HG02678 (cell line): Measurements from ENCODE around the gene MCOLN1.
A peak's percentile ranks its signal among the peaks of the same experiment; 100 is the strongest.

Experiments
- ATAC-seq: cut with Tn5 transposase; IDR thresholded peaks from one replicate; pipeline ENCODE4 v1.9.1; 2021; ENCODE audit warnings: mild to moderate bottlenecking, moderate library complexity; ENCODE audit not compliant: unreplicated experiment

The MCOLN1 gene

DNA sequence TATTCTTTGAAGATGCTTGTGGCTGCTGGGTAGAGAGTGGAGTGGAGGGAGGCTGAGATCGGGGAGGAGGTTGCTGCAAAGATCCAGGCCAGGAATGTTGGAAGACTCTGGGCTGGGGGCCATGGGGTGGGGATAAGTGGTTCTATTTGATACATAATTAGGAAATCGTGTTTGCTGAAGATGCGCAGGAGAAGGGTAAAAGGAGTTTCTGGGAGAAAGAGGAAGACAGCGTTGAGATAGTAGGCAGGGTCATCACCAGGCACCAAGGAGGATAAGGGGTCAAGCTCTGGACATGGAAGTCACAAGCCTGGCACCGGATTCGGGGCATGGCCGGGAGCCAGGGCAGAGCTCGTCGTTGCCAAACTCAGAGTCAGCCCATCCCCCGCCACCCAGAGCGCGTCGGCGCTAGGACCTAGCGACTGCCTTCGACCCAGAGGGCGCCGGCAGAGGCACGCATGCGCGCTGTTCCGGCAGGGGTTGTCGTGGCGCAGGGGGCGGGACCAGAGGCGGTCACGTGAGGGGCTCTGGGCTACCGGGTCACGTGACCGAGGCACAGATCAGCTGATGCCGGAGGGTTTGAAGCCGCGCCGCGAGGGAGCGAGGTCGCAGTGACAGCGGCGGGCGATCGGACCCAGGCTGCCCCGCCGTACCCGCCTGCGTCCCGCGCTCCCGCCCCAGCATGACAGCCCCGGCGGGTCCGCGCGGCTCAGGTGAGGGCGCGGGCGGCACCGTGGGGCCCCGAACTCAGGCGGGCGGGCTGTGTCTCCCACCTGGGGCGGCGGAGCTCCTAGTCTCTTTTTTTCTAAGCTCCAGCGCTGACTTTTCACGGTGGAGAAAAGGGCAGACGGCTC is at the start of gene MCOLN1:
TSS of gene MCOLN1 (plus strand) at position 553 of the 851 bp plus-strand sequence. CDS start at position 680, 127 bp downstream.
- peak; percentile 90 for ATAC-seq

DNA sequence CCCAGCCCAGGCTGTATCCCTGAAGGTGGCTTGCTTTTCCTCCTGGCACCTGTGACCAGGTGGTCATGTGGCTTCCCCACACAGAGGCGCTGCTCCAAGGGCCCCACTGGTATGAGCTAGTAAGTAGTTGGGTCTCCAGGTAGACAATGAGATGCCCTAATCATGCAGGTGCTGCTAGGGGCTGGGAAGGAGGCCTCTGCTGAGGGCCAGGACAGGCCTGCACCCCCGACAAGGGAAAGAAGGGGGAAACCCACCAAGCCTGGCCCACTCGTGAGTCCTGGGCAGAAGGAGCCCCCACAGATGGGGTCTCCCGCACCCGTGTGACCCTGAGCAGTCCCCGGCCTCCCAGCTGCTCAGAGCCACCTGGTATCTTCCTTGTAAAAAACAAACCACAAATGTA is 46.8 kb upstream of the MCOLN1 start:
- ATAC-seq, result no peak

DNA sequence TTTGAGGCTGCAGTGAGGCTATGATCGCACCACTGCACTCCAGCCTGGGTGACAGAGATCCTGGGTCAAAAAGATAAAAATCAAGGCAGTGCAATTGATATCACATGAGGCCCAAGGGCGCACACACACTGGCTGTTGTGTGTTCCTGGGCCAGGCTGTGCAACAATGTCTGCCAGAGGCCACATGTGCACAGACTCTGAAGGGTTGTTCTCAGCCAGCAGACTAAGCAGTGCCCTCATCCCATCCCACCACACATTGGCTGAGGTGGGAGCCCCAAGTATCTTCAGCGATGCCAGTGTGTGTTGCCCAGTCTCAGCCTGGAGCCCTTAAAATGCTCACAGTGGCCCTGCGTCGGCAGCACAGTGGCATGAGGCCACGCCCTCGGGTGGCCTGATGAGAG is 46.2 kb upstream of the MCOLN1 start:
- ATAC-seq, result no peak

DNA sequence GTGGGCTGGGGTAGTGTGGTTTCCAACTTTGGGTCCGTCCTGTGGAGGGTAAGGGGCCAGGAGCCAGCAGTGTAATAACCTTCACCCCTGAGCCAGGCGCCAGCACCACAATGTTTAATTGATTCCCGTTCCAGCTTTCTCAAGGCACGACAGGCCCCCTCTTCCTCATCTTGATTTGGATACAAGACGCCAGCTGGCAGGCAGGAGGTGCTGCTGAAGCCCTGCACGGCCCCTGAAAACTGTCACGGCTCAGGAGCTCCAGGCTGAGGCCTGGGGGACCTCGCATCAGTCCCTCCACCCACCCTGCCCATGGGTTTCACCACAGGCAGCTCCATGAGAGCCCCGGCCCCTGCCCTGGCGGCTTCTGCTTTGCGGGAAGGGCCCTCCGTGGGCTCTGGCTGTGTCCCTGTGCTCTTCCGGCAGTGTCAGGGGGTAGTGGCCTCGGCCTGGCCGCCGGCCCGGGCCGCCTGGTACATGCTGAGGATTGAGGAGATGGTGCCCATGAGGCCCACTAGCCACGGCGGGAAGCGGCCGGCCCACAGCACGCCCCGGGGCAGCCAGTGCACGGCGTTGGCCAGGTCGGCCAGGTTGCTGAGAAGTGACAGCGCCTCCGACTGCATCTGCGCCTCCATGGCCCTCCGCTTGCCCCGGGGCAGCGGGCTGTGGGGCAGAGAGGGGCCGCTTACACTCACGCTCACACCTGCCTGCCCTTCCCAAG is 45.5 kb upstream of the MCOLN1 start:
- no peak for ATAC-seq

DNA sequence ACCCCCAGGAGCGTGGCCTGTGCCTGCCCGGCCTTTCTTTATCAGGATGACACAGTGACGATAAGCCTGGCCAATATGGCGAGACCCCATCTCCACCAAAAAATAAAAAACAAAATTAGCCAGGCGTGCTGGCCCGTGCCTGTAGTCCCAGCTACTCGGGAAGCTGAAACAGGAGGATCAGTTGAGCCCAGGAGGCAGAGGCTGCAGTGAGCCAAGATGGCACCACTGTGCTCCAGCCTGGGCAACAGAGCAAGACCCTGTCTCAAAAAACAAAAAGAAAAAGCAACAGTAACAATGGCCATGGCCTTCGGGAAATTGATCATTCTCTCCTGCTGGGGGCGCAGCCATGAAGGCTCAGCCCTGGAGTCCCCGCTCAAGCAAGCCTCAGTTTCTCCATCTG is 44.7 kb upstream of the MCOLN1 start:
- no peak for ATAC-seq

DNA sequence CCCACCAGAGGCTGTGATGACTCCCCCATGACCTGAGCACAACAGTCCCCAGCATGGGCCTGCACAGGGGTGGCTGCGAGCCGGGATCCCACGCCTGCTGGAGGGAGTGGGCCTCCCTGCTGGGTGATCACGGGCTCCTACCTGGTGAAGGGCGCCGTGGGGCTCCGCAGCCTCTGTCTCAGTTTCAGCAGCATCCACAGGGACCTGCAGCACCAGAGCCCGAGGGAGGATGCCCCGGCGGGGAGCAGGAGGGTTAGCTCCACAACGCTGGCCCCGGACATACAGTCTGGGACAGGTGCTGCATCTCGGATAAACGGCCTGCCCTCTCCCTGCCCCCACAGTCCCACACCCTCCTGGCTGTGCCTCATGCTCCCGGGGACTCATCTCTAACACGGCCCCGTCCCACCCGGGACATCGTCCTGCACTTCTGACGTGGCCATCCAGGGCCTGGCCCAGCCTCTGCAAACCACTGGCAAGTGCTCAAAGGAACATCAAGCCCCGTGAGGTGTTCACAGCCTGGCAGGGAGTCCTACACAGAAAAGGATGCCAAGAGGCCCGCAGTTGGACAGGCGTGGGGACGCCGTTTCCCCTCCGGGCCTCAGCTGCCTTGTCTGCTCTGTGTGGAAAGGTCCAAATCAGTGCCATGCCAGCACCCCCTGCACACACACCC is 44.1 kb upstream of the MCOLN1 start:
- ATAC-seq, result no peak

DNA sequence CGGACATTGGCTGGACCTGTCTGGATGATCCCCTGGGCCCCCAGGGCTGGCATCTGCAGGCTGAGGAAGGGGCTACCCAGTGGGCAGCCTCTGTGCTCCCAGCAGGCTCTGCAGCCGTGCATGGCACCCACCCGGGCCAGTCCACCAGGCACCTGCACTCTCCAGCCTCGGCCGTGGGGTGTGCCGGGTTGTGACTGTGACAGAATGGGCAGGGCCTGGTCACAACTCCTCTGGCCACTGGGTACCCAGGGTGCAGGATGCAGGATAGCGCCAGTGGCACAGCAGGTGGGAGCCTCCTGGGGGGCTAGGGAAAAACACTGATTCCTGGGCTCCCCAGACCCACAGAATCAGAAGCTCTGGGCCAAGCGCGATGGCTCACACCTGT is 43.6 kb upstream of the MCOLN1 start:
- no peak for ATAC-seq

DNA sequence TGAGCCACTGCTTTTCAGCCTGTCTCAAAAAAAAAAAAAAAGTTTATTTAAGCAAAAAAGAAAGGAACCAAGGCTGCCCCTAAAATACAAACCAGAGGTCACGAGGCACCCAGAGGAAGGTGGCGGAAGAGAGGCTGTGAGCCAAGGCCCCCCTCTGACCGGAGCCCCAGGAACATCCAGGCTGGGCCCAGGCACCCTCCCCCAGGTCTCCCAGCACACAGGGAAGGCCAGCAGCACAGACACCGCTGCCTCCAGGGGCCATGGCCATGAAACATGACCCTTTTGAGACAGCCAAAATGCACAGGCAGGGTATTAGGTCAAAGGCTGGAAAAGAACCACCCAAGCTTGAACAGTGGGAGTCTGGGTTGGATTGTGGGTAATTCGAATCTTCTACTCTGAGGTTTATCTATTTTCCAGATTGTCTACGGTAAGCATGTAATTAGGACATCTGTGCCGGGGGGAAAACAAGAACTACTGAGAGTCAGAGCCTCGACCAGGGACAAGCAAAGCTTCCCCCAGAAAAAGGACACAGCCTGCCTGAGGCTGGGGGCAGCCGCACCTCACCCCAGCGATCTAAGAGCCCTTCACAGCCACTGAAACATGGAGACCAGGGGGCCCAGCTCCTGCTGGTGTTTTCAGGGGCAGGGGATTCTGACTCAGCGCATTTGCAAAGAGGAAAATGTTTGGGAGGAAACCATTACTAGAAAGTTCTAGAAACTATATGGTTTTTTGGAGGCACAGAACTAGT is 42.0 kb upstream of the MCOLN1 start:
- no peak for ATAC-seq

DNA sequence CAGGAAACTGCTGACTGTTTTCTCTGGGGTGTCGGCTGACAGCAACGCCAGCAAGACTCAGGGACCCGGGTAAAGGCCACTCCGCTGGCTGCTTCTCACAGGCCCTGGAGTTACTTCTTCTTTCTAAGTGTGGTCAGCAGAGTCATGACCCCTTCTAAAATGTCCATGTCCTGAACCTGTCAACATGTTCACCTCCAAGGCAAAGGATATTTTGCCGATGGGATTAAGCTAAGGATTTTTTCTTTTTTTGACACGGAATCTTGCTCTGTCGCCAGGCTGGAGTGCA is 41.5 kb upstream of the MCOLN1 start:
- no peak for ATAC-seq

DNA sequence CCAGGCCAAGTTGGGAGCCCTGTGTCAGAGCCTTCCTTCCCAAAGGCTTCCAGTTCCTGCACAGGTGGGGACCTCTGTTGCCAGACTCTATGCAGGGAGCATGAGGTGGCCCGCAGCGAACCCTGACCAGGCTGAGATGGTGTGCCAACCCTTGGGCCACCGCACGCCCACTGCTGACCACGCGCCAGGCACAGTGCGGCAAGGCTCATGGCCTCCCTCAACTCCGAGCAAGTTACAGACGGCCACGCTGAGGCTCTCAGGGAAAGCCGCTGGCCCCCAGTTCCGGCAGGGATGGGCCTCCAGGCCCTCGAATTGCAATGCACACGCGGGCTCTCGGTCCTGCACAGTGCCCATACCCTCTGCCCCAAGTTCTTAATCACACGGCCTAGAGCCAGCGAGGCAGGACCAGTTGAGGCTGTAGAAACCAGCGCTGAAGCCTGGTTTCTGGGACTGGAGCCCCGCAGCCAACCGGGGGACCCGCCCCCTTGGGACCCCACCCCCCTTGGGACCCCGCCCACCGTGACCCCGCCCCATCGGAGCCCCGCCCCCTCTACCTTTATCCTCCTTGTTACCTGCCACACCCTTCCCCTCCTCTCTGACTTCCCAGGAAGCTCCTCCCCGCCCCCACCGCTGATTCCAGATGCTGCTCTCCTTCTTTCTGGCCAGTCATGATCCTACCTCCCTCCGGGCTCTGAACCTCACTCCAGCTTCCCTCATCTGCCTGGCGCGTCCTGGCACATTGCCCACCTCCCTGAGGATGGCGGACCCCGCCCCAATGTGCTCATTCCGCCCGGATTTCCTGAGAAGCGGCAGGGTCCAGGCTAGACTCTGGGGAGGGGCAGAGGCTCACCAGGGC is 39.6 kb upstream of the MCOLN1 start:
- no peak for ATAC-seq

DNA sequence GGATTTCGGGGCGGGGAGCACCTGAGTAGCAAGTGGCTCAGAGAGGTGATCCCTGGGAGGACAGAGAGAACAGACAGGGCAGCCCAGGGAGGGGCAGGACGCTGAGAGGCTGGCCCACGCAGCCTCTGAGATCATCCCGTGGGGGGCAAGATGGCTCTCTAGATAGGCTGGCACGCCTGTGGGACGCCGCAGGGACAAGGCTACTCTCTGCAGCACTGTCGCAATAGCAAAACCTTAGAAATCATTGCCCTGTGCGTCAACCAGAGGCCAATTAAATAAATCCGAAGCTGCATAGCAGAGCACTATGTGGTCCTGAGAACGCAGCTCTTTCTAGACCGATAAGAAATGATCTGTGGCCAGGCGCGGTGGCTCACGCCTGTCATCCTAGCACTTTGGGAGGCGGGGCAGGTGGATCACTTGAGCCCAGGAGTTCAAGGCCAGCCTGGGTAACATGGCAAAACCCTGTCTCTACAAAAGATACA is 38.7 kb upstream of the MCOLN1 start:
- no peak for ATAC-seq

DNA sequence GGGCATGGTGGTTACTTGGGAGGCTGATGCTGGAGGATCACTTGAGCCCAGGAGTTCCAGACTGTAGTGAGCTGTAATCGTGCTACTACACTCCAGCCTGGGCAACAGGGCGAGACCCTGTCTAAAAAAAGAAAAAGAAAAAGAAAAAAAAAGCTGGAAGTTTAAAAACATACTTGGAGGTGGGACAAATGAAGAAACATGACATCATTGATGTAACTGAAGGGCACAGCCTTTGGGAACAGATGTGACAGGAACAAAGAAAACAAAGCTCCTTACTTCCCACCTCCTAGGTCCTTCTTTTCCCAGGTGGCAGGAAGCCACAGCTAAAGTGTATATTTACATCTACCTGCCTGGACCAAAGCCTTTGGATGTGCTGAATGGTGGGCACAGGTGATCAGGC is 35.5 kb upstream of the MCOLN1 start:
- ATAC-seq, result no peak

DNA sequence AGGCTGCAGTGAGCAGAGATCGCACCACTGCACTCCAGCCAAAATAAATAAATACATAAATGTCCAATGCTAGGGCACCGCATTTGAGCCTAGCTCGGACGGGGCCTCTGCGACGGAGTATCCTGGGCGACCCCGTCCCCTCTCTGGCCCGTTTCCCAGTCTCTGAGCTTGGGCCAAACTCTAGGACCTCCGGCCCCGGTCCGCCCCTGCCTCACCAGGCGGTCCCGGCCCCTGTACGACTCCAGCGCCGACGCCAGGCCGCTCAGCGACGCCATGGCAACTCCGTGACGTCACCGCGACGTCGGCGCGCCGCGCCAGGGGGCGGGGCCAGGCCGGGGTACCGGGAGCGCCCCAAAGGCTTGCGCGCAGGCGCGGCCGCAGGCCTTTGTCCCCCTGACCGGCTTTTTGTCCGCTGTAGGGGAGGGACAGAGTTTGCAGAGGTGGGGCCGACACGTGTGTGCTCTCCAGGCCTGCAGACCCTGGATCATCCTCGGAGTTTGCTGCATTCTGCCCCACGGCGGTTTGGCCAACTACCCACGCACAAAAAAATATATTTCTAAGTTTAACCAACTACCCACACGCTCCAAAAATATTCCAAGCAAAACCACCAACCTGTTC is 33.6 kb upstream of the MCOLN1 start, which contains the start of gene PEX11G:
TSS of gene PEX11G (minus strand) at position 300 of the 618 bp plus-strand sequence. CDS start at position 275, 25 bp downstream.
- peak; percentile 66 for ATAC-seq

DNA sequence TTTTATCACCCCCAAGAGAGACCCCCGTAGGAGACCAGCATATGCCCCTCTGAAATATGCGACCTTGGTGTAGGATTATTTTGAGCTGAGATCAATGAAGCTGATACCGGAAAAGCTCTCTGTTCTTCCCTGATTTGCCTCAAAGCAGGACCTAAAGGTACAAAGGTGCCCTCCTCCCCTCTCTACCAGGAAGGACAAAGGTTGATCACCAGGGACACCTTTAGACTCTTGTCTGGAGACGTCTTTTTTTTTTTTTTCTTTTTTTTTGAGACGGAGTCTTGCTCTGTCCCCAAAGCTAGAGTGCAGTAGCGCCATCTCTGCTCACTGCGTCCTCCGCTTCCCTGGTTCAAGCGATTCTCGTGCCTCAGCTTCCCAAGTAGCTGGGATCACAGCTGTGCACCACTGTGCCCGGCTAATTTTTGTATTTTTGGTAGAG is 32.8 kb upstream of the MCOLN1 start:
- ATAC-seq, result no peak

DNA sequence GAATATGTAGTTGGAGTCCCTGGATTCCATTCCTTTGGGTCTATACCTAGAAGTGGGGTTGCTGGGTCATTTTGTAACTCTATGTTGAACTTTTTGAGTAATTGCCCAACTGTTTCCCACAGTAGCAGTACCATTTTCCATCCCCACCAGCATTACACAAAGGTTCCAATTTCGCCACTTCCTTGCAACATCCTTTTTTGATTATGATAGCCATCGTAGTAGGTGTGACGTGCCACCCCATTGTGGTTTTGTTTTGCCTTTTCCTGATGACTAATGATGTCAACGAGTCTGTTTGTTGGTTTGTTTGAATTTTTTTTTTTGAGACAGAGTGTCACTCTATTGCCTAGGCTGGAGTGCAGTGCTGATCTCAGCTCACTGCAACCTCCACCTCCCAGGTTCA is 30.3 kb upstream of the MCOLN1 start:
- no peak for ATAC-seq

DNA sequence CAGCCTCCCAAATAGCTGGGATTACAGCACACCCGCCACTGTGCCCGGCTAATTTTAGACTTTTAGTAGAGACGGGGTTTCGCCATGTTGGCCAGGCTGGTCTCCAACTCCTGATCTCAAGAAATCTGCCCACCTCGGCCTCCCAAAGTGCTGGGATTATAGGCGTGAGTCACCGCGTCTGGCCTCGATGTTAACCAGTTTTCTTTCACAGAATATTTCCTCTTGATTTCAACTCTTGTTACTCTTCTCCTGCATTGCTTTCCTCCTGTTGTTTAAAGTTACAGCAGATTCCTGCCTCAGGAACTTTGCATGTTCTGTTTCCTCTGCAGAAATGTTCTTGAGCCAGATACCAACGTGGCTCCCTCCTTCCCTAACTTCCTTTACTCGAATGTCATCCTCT is 29.9 kb upstream of the MCOLN1 start:
- no peak for ATAC-seq

DNA sequence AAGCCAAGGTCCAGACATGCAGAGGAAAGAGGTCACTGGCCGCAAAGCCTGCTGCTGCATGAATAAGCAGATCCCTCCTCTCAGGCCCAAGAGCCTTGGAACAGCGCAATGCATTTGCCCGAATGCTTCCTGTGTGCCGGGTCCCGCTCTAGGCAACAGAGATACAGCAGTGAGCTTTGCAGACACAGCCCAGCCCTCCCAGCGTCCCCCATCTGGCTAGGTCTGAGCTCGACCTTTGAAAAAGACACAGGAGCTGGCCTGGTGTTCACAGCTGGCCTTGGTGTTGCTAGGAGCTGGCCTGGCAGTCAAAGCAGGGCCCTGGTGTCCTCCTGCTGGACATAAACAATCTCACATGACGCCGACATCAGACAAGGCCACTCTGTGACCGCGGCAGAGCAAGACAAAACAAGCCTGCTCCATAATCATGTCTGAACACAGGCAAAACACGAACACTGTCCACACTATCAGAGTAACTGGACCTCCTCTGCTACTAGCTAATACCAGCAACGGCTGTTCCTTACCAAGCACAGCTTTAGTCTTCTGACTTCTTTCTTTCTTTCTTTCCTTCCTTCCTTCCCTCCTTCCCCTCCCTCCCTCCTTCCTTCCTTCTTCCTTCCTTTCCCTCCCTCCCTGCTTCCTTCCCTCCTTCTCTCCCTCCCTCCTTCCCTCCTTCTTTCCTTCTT is 27.9 kb upstream of the MCOLN1 start:
- no peak for ATAC-seq

DNA sequence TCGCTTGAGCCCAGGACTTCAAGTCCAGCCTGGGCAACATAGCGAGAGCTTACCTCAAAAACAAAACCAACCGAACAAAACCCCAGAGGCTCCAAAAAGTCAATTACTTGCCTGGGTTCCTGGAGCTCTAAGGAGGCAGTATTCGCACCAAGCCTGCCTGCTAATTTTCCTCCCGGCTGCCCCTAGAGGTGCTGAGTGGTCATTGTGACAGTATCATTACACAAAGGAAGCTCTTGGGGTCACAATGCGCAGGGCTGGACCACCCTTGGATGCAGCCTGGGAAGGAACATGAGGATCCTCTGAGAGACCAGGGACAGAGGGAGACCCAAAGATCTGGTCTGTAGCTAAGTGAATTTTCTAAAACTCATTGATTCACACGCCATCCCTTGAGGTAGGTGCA is 25.1 kb upstream of the MCOLN1 start:
- no peak for ATAC-seq

DNA sequence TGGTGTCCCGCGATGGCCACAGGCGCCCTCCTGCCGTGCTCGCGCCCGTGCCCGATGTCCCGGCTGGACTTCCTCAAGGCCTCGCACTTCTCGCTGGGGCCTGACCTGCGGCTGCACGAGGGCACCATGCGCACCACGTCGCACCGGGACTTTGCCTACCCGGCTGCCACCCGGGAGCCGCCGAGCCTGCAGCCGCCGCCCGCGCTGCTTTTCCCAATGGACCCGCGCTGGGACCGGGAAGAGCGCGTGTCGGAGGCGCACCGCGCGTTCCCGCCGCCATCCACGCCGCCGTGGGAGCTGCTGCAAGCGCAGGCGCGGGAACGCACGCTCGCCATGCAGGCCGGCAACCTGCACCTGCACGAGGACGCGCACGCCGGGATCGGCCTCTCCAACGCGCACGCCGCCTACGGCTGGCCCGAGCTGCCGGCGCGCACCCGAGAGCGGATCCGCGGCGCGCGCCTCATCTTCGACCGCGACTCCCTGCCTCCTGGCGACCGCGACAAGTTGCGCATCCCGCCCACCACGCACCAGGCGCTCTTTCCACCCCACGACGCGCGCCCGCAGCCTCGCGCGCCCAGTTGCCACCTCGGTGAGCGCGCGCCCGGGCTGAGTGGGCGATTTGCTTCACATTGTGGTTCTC is 21.5 kb upstream of the MCOLN1 start:
- no peak for ATAC-seq
